ENCODE results near the gene DCAF6.

DCAF6 gene

DNA sequence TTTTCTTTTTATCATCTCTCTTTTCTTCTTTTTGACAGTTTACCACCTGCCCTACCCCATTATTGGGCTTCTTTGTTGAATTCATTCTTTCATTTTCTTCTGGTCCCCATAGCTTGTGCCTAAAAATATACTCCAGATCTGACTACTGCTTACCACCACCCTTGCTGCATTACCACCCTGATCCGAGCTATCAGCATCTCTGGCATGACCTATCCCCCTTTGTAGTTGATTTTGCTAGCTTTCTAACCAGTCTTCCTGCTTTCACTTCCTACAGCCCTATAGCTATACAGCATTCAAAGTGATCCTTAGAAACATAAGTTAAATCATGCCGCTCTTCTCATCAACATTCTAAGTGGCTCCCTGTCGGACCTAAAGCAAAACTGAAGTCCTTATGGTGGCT, 59.8 kb downstream of the DCAF6 start:
- no peak overlapping the region for H3K4me3 ChIP-seq (ENCODE audit: low read depth, low read length)
- TF ChIP-seq CTCF (IDR thresholded peaks at IDR 0.05; ENCODE audit: borderline replicate concordance, insufficient read depth, low read depth, low read length), result no peak

DNA sequence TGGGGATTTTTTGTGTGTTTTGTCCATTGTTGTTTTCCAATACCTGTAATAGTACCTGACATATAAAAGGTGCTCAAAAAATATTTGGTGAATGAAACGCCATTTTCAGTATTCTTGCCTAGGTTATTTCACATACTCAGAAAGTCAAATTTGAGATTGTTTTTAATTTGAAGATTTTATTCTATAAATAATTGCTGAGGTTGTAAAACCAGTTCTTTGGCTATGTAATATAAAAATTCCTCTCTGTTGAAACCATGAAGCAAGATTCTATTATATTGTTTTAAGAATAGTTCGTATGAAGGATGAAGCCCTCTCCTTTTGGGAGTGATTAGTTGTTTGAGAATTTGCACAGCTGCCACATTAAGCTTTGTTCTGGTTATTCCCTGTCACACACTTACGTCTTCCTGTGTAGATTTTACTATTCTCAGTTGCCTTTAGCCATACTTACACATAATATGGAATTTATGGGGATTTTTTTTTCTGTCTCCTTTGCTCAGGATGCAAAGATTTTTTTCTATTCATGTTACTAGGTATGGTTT, 60.6 kb downstream of the DCAF6 start:
- TF ChIP-seq CTCF (IDR thresholded peaks at IDR 0.05; ENCODE audit: borderline replicate concordance, insufficient read depth, low read depth, low read length), result no peak
- no peak overlapping the region for H3K4me3 ChIP-seq (ENCODE audit: low read depth, low read length)

DNA sequence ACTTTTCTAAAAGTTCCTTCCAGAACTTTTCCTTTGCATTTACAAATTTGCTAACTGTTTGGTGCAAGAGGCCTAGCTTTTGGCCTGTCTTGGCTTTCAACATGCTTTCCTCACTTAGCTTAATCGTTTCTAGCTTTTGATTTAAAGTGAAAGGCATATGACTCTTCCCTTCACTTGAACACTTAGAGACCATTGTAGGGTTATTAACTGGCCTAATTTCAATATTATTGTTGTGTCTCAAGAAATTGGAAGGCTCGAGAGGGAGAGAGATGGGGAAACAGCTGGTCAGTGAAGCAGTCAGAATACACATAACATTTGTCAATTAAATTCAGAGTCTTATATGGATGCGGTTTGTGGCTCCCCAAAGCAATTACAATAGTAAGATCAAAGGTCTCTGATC, 63.4 kb downstream of the DCAF6 start:
- H3K4me3 ChIP-seq (ENCODE audit: low read depth, low read length), result no peak overlapping the region
- TF ChIP-seq CTCF (IDR thresholded peaks at IDR 0.05; ENCODE audit: borderline replicate concordance, insufficient read depth, low read depth, low read length), result no peak

DNA sequence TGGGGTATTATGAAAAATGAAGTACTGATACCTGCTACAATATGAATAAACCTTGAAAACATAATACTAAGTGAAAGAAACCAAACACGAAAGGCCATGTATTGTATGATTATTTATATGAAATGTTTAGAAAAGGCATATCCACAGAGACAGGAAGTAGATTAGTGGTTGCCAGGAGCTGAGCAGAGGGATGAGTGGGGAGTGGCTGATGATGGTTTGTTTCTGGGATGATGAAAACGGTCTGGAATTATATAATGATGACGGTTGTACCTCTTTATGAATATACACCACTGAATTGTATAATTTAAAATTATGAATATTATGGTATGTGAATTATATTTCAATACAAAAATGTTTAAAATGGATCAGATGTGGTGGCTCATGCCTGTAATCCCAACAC, 64.2 kb downstream of the DCAF6 start:
- no peak for TF ChIP-seq CTCF (IDR thresholded peaks at IDR 0.05; ENCODE audit: borderline replicate concordance, insufficient read depth, low read depth, low read length)
- H3K4me3 ChIP-seq (ENCODE audit: low read depth, low read length), result no peak overlapping the region

GRCh38 chr1:168001213-168001612, 64.7 kb downstream of the DCAF6 start:
- H3K4me3 ChIP-seq (ENCODE audit: low read depth, low read length), result no peak overlapping the region
- TF ChIP-seq CTCF (IDR thresholded peaks at IDR 0.05; ENCODE audit: borderline replicate concordance, insufficient read depth, low read depth, low read length), result no peak

GRCh38 chr1:168004531-168004930, 68.0 kb downstream of the DCAF6 start:
- TF ChIP-seq CTCF (IDR thresholded peaks at IDR 0.05; ENCODE audit: borderline replicate concordance, insufficient read depth, low read depth, low read length), result no peak
- H3K4me3 ChIP-seq (ENCODE audit: low read depth, low read length), result no peak overlapping the region

DNA sequence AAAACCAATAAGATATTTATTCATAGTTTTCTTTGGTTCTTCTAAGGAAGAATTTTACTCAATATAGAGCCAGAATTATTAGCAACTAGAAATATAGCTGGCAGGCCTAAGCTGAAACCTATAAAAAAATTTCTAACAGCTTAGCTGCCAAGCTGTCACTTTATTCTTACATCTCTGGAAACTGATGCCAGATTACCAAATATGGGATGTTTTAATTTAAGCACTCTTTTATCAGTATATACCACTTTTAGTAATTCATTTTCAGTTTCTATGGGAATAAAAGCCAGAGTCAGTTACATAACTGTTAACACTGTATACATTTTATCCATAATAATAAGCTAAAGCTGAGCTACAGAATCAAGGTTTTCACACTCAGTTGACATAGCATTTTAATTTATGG, 69.0 kb downstream of the DCAF6 start:
- H3K4me3 ChIP-seq (ENCODE audit: low read depth, low read length), result no peak overlapping the region
- TF ChIP-seq CTCF (IDR thresholded peaks at IDR 0.05; ENCODE audit: borderline replicate concordance, insufficient read depth, low read depth, low read length), result no peak

Measured in GM12875 (cell line).